Neural progenitor cell (in vitro differentiated cells): ENCODE results near the gene ATP2B3. TPM values are rescaled to one million over a fixed set of nuclear protein-coding genes. Genes with fewer than 3 reads are reported as not detected.
A peak's percentile ranks its signal among the peaks of the same experiment; 100 is the strongest.

Experiments
- DNase-seq: peaks from one replicate; pipeline ENCODE4 v3.0.0-alpha.2; 2016; ENCODE audit warnings: low spot score
- H2AFZ ChIP-seq: fragments of 200-600 bp; sonication (generic); replicated peaks from 2 replicates; pipeline ENCODE4 v1.6.1; 2016; ENCODE audit warnings: antibody characterized with exemption
- H3F3A ChIP-seq: fragments of 200-600 bp; sonication (generic); 2 replicates; pipeline ENCODE4 v1.6.1; 2016; ENCODE audit warnings: antibody characterized with exemption, low read depth
- H3K27ac ChIP-seq: fragments of 200-600 bp; sonication (generic); 2 replicates; pipeline ENCODE4 v1.5.1; 2016; ENCODE audit warnings: mild to moderate bottlenecking
- H3K27me3 ChIP-seq: fragments of 200-600 bp; sonication (generic); 2 replicates; pipeline ENCODE4 v1.6.1; 2016; ENCODE audit warnings: mild to moderate bottlenecking, moderate library complexity
- H3K36me3 ChIP-seq: fragments of 200-600 bp; sonication (generic); 2 replicates; pipeline ENCODE4 v1.5.1; 2016
- H3K4me1 ChIP-seq: fragments of 200-600 bp; sonication (generic); 2 replicates; pipeline ENCODE4 v1.6.1; 2016; ENCODE audit warnings: mixed run types
- H3K4me2 ChIP-seq: fragments of 200-600 bp; sonication (generic); 2 replicates; pipeline ENCODE4 v1.6.1; 2016
- H3K4me3 ChIP-seq: fragments of 200-600 bp; sonication (generic); 2 replicates; pipeline ENCODE4 v1.5.1; 2016
- H3K79me2 ChIP-seq: fragments of 200-600 bp; sonication (generic); 2 replicates; pipeline ENCODE4 v1.6.1; 2016; ENCODE audit warnings: low read depth
- H3K9ac ChIP-seq: fragments of 200-600 bp; sonication (generic); 2 replicates; pipeline ENCODE4 v1.6.1; 2016
- H3K9me3 ChIP-seq: fragments of 200-600 bp; sonication (generic); 2 replicates; pipeline ENCODE4 v1.5.1; 2016; ENCODE audit warnings: low read depth
- H4K20me1 ChIP-seq: fragments of 200-600 bp; sonication (generic); 2 replicates; pipeline ENCODE4 v1.6.1; 2016; ENCODE audit warnings: low read depth
- H3K27ac Mint-ChIP-seq: 3 replicates; pipeline ENCODE4 v1.8.0; 2021; ENCODE audit warnings: mixed read lengths
- H3K27me3 Mint-ChIP-seq: 2 replicates; pipeline ENCODE4 v1.8.0; 2022; ENCODE audit warnings: low read depth, mild to moderate bottlenecking, inconsistent platforms, moderate library complexity, mixed read lengths; ENCODE audit not compliant: insufficient read depth
- H3K36me3 Mint-ChIP-seq: 3 replicates; pipeline ENCODE4 v1.8.0; 2021; ENCODE audit warnings: mixed read lengths
- H3K4me1 Mint-ChIP-seq: 3 replicates; pipeline ENCODE4 v1.8.0; 2021; ENCODE audit warnings: mixed read lengths
- H3K4me3 Mint-ChIP-seq: 3 replicates; pipeline ENCODE4 v1.8.0; 2021; ENCODE audit warnings: mild to moderate bottlenecking, moderate library complexity, mixed read lengths
- H3K9me3 Mint-ChIP-seq: 3 replicates; pipeline ENCODE4 v1.8.0; 2020; ENCODE audit warnings: mixed read lengths
- CTCF ChIP-seq: fragments of 200-600 bp; sonication (generic); IDR thresholded peaks from 2 replicates; pipeline ENCODE4 v1.5.1; 2017; ENCODE audit warnings: antibody characterized with exemption, mild to moderate bottlenecking
- EZH2 ChIP-seq: fragments of 200-600 bp; sonication (generic); IDR thresholded peaks from 2 replicates; pipeline ENCODE4 v1.6.1; 2017; ENCODE audit warnings: antibody characterized with exemption, mild to moderate bottlenecking, moderate library complexity
- EZH2phosphoT487 ChIP-seq: fragments of 200-600 bp; sonication (generic); IDR thresholded peaks from 2 replicates; pipeline ENCODE4 v1.6.1; 2017; ENCODE audit warnings: antibody characterized with exemption
- total RNA-seq: library from RNA; depleted of rRNA; stranded (reverse); fragments of >200 nt; gene quantifications from 2 replicates; pipeline ENCODE4 v1.2.3, GENCODE V29; 2015; ENCODE audit warnings: low replicate concordance

Gene ATP2B3
- total RNA-seq, 1 donor from 2014 or later, result not detected

- peak overlapping the region; percentile 12 for H3K4me2 ChIP-seq
- Mint-ChIP-seq H3K4me3 (peak overlapping the region; percentile 24), H3K4me1 (peaks cover 25% of the 10 kb centered on the region), H3K27ac (peak overlapping the region; percentile 53), H3K9me3 (peaks cover 39% of the 10 kb centered on the region), H3K27me3 (peaks cover 3% of the 10 kb centered on the region), H3K36me3 (no peaks in the 10 kb centered on the region)
- no peaks in the 10 kb centered on the region for H3K27me3 ChIP-seq
- H3K9me3 ChIP-seq, result no peaks in the 10 kb centered on the region
- H3K9ac ChIP-seq, result no peak overlapping the region
- no peak overlapping the region for H3K4me3 ChIP-seq
- no peak overlapping the region for H3K27ac ChIP-seq
- no peaks in the 10 kb centered on the region for H3K79me2 ChIP-seq
- DNase-seq, result no peak
- H4K20me1 ChIP-seq, result no peaks in the 10 kb centered on the region
- no peak overlapping the region for H2AFZ ChIP-seq
- H3K36me3 ChIP-seq, result no peaks in the 10 kb centered on the region
- H3F3A ChIP-seq, result peaks cover 11% of the 10 kb centered on the region
- TF ChIP-seq EZH2phosphoT487, result no peak
- TF ChIP-seq CTCF, result no peak
- no peak for TF ChIP-seq EZH2
- peaks cover 6% of the 10 kb centered on the region for H3K4me1 ChIP-seq
Measured at GRCh38 chrX:153578889-153579288, 61.4 kb downstream of the ATP2B3 start.

- H3K9me3 Mint-ChIP-seq, result peaks cover 31% of the 10 kb centered on the region
- DNase-seq, result peak; percentile 33
Measured at GRCh38 chrX:153580700-153581386, 63.4 kb downstream of the ATP2B3 start.

GRCh38 chrX:153582896-153583295 lies 65.5 kb downstream of the ATP2B3 start:
- Mint-ChIP-seq H3K36me3 (peaks cover 3% of the 10 kb centered on the region), H3K4me3 (no peak overlapping the region), H3K4me1 (peaks cover 25% of the 10 kb centered on the region), H3K27me3 (peaks cover 2% of the 10 kb centered on the region), H3K27ac (peak overlapping the region; percentile 76), H3K9me3 (peaks cover 26% of the 10 kb centered on the region)
- no peak overlapping the region for H3K9ac ChIP-seq
- peak; percentile 53 for DNase-seq
- no peaks in the 10 kb centered on the region for H3K79me2 ChIP-seq
- no peaks in the 10 kb centered on the region for H4K20me1 ChIP-seq
- no peaks in the 10 kb centered on the region for H3K36me3 ChIP-seq
- H2AFZ ChIP-seq, result no peak overlapping the region
- no peaks in the 10 kb centered on the region for H3K9me3 ChIP-seq
- H3K4me2 ChIP-seq, result no peak overlapping the region
- peaks cover 10% of the 10 kb centered on the region for H3F3A ChIP-seq
- H3K4me3 ChIP-seq, result no peak overlapping the region
- TF ChIP-seq CTCF, result no peak
- TF ChIP-seq EZH2, result no peak
- no peak for TF ChIP-seq EZH2phosphoT487
- H3K27me3 ChIP-seq, result no peaks in the 10 kb centered on the region
- no peak overlapping the region for H3K27ac ChIP-seq
- peaks cover 6% of the 10 kb centered on the region for H3K4me1 ChIP-seq

More at GRCh38 chrX:153580700-153581386, 63.4 kb downstream of the ATP2B3 start:
- Histone ChIP-seq H3K9ac (no peak overlapping the region), H3K9me3 (no peaks in the 10 kb centered on the region), H2AFZ (no peak overlapping the region), H3F3A (peaks cover 11% of the 10 kb centered on the region), H3K4me3 (no peak overlapping the region), H3K4me1 (peaks cover 6% of the 10 kb centered on the region), H3K79me2 (no peaks in the 10 kb centered on the region), H3K27me3 (no peaks in the 10 kb centered on the region), H3K27ac (no peak overlapping the region), H4K20me1 (no peaks in the 10 kb centered on the region), H3K36me3 (no peaks in the 10 kb centered on the region), H3K4me2 (no peak overlapping the region)
- H3K36me3 Mint-ChIP-seq, result no peaks in the 10 kb centered on the region
- no peak overlapping the region for H3K4me3 Mint-ChIP-seq
- no peak overlapping the region for H3K27ac Mint-ChIP-seq
- H3K4me1 Mint-ChIP-seq, result peaks cover 25% of the 10 kb centered on the region
- H3K27me3 Mint-ChIP-seq, result peaks cover 2% of the 10 kb centered on the region
- TF ChIP-seq EZH2 (no peak), CTCF (peak; percentile 46)
